Measurements from ENCODE around the gene LAMC3. TPM values are rescaled to one million over a fixed set of nuclear protein-coding genes. Genes with fewer than 3 reads are reported as not detected.

LAMC3 gene
- total and polyA plus RNA-seq, 9 of the 15 experiments (the other 6 are each of a cell fraction or from before 2014, with no cell fraction given), result 0.10 TPM; not detected in 8

DNA sequence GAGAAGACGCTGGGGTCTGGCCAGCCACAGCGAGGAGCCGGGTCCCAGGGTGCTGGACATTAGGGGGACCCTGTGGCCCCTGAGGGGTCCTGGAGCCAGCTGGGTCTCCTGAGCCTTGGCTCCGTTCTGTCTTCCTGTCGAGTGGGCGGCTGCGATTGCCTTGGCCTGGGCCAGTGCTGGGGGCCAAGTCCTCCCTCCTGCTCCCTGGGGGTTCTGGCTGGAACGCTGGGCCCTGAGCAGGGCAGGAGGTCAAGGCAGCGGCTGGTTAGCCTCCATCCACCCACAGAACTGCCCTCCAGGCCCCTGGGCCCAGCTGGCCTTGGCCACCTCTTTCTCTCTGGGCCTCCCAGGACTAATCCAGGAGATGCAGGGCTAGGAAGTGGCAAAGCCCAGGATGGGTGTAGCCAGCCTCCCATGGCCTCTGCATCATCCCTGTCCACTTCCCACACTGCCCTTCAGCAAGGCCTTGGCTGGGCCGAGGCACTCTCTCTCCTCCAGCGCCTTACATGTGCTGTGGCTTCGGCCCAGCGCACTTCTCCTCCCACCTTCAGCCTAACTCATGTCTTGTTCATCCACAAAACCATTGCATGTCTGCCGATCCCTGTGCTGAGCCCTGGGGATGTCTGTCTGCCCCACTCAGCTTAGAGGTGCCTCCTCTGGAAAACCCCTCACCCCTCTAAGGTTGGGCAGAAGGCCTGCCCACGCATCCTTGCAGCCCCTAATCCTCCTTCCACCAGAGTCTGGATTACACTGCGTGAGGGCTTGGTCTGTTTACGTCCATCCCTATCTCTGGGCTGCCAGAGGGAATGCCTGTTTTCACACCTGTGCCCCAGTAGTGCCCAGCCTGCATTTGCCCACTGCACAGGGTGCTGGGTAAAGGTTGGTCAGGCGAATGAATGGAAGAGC lies 5.0 kb downstream of the LAMC3 start:
- Histone ChIP-seq H3K9me1 (ENCODE audit: control insufficient read depth, insufficient read depth, low read length) (peaks cover 15% of the 10 kb centered on the region), H3K4me1 (replicated peaks in 1 of 2; ENCODE audit: control insufficient read depth in 2 of 2, insufficient read depth in 2 of 2, low read length in 2 of 2) (peaks cover 7 to 25% of the 10 kb centered on the region in 2 experiments; a peak in 3 of 5 replicates), H3K79me2 (ENCODE audit: control insufficient read depth, insufficient read depth, low read length) (no peaks in the 10 kb centered on the region), H3K36me3 (ENCODE audit: control insufficient read depth, insufficient read depth, low read length) (no peaks in the 10 kb centered on the region), H3K4me2 (ENCODE audit: insufficient read depth, low read length) (no peak overlapping the region), H3K27me3 (ENCODE audit: control insufficient read depth in 2 of 2, insufficient read depth in 2 of 2, low read length in 2 of 2) (peaks cover 85 to 100% of the 10 kb centered on the region in 2 experiments), H3K9ac (ENCODE audit: insufficient read depth in 1 of 2, low read depth in 2 of 2, low read length in 2 of 2) (peak overlapping the region in 1 of 2 experiments; percentile 29; a peak in 2 of 4 replicates), H4K20me1 (replicated peaks; ENCODE audit: control insufficient read depth, insufficient read depth, low read length) (peaks cover 49% of the 10 kb centered on the region), H3K27ac (ENCODE audit: extremely low read depth, low read depth, low read length) (no peak overlapping the region), H3K9me3 (replicated peaks; ENCODE audit: control insufficient read depth, insufficient read depth, low read depth, low read length) (no peaks in the 10 kb centered on the region), H3K4me3 (no peak overlapping the region), H2AFZ (ENCODE audit: low read depth, low read length) (no peak overlapping the region)
- CTCF ChIA-PET (ENCODE audit: low intra/inter-chr PET ratio), result no interaction called here
- DNase-seq (ENCODE audit: extremely low read depth in 1 of 4, low spot score in 3 of 4) (peak in 3 of 4 experiments; percentile 59 to 64 (median 61)), FAIRE-seq (no peak), ATAC-seq (peak; percentile 15)
- in situ Hi-C loops (cut with MboI) (no loop called here), intact Hi-C loops (cut with micrococcal nuclease) (no loop called here)
- POLR2A ChIA-PET, result interaction anchor here (0.7 to 6.7 kb wide), 8 partner anchors 10 to 84 kb away, joined by 3 to 122 read pairs (median 6); no protein-coding TSS in a partner anchor
- 4% methylated on average over 18 of the region's 18 CpGs for WGBS (ENCODE audit: insufficient coverage, low coverage, missing lambda C conversion rate)
- BruUV-seq (replicated peaks), result no TSS peak
- no peak for TF ChIP-seq KDM4B (IDR thresholded peaks at IDR 0.05; ENCODE audit: borderline replicate concordance in 2 of 2, low read depth in 1 of 2)
- no peak for TF ChIP-seq ZNF133 (CRISPR knock-in tag; IDR thresholded peaks at IDR 0.05)
- no peak for TF ChIP-seq NR2C2 (CRISPR knock-in tag; IDR thresholded peaks at IDR 0.05)
- no peak for TF ChIP-seq NR2C2 (tag; IDR thresholded peaks at IDR 0.05)
- no peak for TF ChIP-seq EP400 (IDR thresholded peaks at IDR 0.05)
- TF ChIP-seq, protein P1, sequence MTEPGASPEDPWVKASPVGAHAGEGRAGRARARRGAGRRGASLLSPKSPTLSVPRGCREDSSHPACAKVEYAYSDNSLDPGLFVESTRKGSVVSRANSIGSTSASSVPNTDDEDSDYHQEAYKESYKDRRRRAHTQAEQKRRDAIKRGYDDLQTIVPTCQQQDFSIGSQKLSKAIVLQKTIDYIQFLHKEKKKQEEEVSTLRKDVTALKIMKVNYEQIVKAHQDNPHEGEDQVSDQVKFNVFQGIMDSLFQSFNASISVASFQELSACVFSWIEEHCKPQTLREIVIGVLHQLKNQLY (CRISPR knock-in tag; conservative IDR thresholded peaks at IDR 0.05), result 0 out of 4 replicates have a peak, but pooled peaks of 1 of the 2 experiments have one; percentile 32
- no peak for TF ChIP-seq NEUROD1 (IDR thresholded peaks at IDR 0.05; ENCODE audit: borderline replicate concordance, low read depth, low read length, partially characterized antibody)
- TF ChIP-seq PHF8 (IDR thresholded peaks at IDR 0.05; ENCODE audit: borderline replicate concordance, low read length), result no peak
- TF ChIP-seq SMARCE1 (IDR thresholded peaks at IDR 0.05), result no peak
- no peak for TF ChIP-seq PPARD (CRISPR knock-in tag; IDR thresholded peaks at IDR 0.05)
- no peak for TF ChIP-seq PRMT5 (CRISPR knock-in tag; IDR thresholded peaks at IDR 0.05)
- TF ChIP-seq ZBTB49 (CRISPR knock-in tag; IDR thresholded peaks at IDR 0.05; ENCODE audit: borderline replicate concordance), result no peak
- TF ChIP-seq HNRNPLL (IDR thresholded peaks at IDR 0.05; ENCODE audit: low read depth, low read length, poor library complexity, severe bottlenecking), result no peak
- 0 out of 2 replicates have a peak, but pooled peaks have one; percentile 22 for TF ChIP-seq E2F1 (CRISPR knock-in tag; IDR thresholded peaks at IDR 0.05)
- TF ChIP-seq, protein P2, sequence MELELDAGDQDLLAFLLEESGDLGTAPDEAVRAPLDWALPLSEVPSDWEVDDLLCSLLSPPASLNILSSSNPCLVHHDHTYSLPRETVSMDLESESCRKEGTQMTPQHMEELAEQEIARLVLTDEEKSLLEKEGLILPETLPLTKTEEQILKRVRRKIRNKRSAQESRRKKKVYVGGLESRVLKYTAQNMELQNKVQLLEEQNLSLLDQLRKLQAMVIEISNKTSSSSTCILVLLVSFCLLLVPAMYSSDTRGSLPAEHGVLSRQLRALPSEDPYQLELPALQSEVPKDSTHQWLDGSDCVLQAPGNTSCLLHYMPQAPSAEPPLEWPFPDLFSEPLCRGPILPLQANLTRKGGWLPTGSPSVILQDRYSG (tag; conservative IDR thresholded peaks at IDR 0.05; ENCODE audit: low read depth), result no peak

Data from K562 (cell line).